Measurements from ENCODE around the gene CHD1L. TPM values are rescaled to one million over a fixed set of nuclear protein-coding genes. Genes with fewer than 3 reads are reported as not detected.
"Not testable (repeated sequence)": the region's sequence is repeated elsewhere in the genome, so short reads cannot be mapped to it uniquely, and the experiment has no call there.

CHD1L gene
- total RNA-seq, 2 donors from 2014 or later: 40.7 to 53.8 TPM

DNA sequence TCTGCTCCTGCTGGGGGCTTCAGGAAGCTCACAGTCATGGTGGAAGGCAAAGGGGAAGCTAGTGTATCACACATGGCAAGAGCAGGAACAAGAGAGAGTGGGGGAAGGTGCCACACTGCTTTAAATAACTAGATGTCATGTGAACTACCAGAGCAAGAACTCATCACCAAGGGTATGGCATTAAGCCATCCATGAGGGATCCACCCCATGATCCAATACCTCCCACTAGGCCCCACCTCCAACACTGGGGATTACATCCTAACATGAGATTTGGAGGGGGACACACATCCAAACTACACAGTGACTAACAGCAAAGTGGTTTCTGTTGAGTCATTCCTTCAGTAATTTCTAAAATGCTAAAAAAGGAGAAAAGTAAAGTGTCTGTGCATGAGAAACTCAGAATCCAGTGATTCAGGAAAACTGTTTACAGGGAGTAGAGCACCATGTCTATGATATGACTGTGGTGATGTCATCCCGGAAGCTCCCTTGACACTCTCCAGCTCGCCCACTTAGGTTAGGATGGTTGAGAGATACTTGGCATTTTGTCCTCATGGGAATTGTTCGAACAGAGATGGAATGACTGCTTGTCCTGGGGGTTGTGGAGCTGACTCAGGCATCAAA is 50.3 kb downstream of the CHD1L start:
- H3K4me1 Mint-ChIP-seq (ENCODE audit: low read depth): peaks cover 19% of the 10 kb centered on the region
- H3K4me3 Mint-ChIP-seq: peak overlapping the region; percentile 3 to 45
- peaks cover 0 to 7% of the 10 kb centered on the region in 2 donors for H3K9me3 Mint-ChIP-seq
- no peaks in the 10 kb centered on the region for H3K27me3 Mint-ChIP-seq (ENCODE audit: low read depth)
- H3K27ac Mint-ChIP-seq: peak overlapping the region; percentile 90
- DNase-seq: no peak
- H3K36me3 Mint-ChIP-seq (ENCODE audit: insufficient read depth in 2 of 2): peaks cover 48 to 78% of the 10 kb centered on the region in 2 donors
- peak; percentile 57 to 66 for ATAC-seq (replicated peaks in 1 of 2)

DNA sequence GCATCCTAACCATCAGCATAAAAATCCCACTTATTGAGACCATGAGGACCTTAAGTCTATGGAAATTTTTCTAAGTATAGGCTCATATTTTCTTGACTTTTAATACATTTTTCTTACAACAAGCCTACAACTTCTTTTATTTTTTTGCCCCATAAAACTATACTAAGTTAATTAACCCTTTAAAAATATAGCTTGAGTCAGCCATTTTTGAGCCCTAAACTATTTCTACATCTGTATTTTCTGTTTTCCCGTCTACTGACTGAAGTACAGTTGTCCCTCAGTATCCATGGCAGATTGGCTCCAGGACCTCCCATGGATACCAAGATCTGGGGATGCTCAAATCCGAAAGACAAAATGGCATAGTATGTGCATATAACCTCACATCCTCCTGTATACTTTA is 55.0 kb downstream of the CHD1L start:
- Mint-ChIP-seq H3K27me3 (ENCODE audit: low read depth) (no peaks in the 10 kb centered on the region), H3K27ac (no peak overlapping the region), H3K4me1 (ENCODE audit: low read depth) (peaks cover 6% of the 10 kb centered on the region), H3K9me3 (peaks cover 13 to 25% of the 10 kb centered on the region in 2 donors), H3K36me3 (ENCODE audit: insufficient read depth in 2 of 2) (peaks cover 41 to 74% of the 10 kb centered on the region in 2 donors), H3K4me3 (no peak overlapping the region)
- DNase-seq: no peak
- ATAC-seq (replicated peaks in 1 of 2): no peak

DNA sequence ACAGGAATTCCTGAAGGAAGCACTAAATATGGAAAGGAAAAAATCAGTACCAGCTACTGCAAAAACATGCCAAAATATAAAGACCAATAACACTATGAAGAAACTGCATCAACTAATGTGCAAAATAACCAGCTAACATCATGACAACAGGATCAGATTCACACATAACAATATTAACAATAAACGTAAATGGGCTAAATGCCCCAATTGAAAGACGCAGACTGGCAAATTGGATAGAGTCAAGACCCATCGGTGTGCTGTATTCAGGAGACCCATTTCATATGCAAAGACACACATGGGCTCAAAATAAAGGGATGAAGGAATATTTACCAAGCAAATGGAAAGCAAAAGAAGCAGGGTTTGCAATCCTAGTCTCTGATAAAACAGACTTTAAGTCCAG is 63.3 kb downstream of the CHD1L start:
- H3K27me3 Mint-ChIP-seq (ENCODE audit: low read depth); DNase-seq; H3K27ac Mint-ChIP-seq; ATAC-seq (replicated peaks in 1 of 2); H3K4me1 Mint-ChIP-seq (ENCODE audit: low read depth); H3K4me3 Mint-ChIP-seq: not testable (repeated sequence)
- Mint-ChIP-seq H3K9me3 (peaks cover 40 to 44% of the 10 kb centered on the region in 2 donors), H3K36me3 (ENCODE audit: insufficient read depth in 2 of 2) (peaks cover 25 to 36% of the 10 kb centered on the region in 2 donors)

DNA sequence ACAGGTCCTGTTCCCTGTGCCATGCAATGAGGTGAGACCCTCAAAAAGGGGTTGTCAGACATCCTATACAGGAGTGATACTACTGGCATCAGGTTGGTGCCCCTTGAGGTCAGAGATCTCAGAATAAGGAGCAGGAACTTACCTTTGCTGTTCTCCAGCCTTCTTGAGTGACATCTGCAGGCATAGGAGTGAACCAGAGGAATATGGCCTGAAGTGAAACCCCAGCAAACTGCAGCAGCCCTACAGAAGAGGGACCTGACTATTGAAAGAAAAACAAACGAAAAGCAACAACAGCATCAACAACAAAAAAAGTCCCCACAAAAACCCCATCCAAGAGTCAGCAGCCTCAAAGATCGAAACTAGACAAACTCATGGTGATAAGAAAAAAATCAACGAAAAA is 74.5 kb downstream of the CHD1L start:
- Mint-ChIP-seq H3K27me3 (ENCODE audit: low read depth) (peaks cover 8% of the 10 kb centered on the region), H3K9me3 (peaks cover under 1 to 2% of the 10 kb centered on the region in 2 donors), H3K27ac (no peak overlapping the region), H3K4me3 (no peak overlapping the region), H3K36me3 (ENCODE audit: insufficient read depth in 2 of 2) (no peaks in the 10 kb centered on the region), H3K4me1 (ENCODE audit: low read depth) (no peaks in the 10 kb centered on the region)
- DNase-seq (no peak), ATAC-seq (replicated peaks in 1 of 2) (no peak)

DNA sequence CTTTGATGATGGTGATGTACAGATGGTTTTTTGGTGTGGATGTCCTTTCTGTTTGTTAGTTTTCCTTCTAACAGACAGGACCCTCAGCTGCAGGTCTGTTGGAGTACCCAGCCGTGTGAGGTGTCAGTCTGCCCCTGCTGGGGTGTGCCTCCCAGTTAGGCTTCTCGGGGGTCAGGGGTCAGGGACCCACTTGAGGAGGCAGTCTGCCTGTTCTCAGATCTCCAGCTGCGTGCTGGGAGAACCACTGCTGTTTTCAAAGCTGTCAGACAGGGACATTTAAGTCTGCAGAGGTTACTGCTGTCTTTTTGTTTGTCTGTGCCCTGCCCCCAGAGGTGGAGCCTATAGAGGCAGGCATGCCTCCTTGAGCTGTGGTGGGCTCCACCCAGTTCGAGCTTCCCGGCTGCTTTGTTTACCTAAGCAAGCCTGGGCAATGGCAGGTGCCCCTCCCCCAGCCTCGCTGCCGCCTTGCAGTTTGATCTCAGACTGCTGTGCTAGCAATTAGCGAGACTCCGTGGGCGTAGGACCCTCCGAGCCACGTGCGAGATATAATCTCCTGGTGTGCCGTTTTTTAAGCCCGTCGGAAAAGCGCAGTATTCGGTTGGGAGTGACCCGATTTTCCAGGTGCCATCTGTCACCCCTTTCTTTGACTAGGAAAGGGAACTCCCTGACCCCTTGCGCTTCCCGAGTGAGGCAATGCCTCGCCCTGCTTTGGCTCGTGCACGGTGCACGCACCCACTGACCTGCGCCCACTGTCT is 84.6 kb downstream of the CHD1L start:
- H3K9me3 Mint-ChIP-seq; H3K36me3 Mint-ChIP-seq (ENCODE audit: insufficient read depth in 2 of 2); ATAC-seq (replicated peaks in 1 of 2); H3K4me1 Mint-ChIP-seq (ENCODE audit: low read depth); H3K27ac Mint-ChIP-seq; DNase-seq; H3K4me3 Mint-ChIP-seq: not testable (repeated sequence)
- peaks cover 20% of the 10 kb centered on the region for H3K27me3 Mint-ChIP-seq (ENCODE audit: low read depth)

DNA sequence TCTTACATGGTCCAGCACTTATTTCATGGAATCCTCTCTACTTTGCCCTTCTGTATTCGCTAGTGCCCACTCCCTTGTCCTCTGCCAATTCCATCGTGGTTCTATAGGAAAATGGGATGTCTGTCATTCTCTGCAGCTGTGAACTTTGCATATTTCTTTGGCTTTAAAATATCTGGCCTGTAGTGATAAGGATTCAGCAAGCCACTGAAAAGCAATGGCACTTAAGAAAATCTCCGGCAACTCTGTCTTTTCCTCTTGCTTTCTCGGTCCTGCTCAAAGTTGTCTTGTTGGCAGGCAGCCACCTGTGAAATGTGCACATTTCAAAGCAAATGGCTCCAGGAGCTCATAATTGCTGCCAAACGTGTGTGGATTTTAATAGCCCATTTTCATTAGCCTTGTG is 91.8 kb downstream of the CHD1L start:
- ATAC-seq (replicated peaks in 1 of 2) (no peak), DNase-seq (no peak)
- Mint-ChIP-seq H3K36me3 (ENCODE audit: insufficient read depth in 2 of 2) (peaks cover 0 to 1% of the 10 kb centered on the region in 2 donors), H3K4me3 (no peak overlapping the region), H3K4me1 (ENCODE audit: low read depth) (no peaks in the 10 kb centered on the region), H3K27me3 (ENCODE audit: low read depth) (peaks cover 45% of the 10 kb centered on the region), H3K27ac (no peak overlapping the region), H3K9me3 (no peaks in the 10 kb centered on the region)

DNA sequence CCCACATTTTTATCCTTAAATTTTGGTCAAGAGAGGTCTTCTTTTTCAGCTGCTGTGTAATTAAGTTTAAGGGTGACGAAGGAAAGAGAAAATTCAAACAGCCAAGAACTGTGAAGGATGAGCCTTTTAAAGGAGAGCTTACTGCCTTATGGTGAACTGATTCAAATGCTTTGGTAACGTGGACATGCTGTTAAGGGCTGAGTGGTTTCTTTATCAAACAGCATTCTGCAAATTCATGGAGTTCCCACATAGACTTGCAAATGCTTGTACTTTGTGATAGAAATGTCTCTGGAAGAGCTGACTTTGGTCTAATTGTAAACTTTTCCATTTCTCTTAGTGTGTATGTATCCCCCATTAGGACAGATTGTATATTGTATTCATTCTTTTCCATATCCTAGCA is 93.8 kb downstream of the CHD1L start:
- H3K27me3 Mint-ChIP-seq (ENCODE audit: low read depth): peaks cover 48% of the 10 kb centered on the region
- no peak for ATAC-seq (replicated peaks in 1 of 2)

DNA sequence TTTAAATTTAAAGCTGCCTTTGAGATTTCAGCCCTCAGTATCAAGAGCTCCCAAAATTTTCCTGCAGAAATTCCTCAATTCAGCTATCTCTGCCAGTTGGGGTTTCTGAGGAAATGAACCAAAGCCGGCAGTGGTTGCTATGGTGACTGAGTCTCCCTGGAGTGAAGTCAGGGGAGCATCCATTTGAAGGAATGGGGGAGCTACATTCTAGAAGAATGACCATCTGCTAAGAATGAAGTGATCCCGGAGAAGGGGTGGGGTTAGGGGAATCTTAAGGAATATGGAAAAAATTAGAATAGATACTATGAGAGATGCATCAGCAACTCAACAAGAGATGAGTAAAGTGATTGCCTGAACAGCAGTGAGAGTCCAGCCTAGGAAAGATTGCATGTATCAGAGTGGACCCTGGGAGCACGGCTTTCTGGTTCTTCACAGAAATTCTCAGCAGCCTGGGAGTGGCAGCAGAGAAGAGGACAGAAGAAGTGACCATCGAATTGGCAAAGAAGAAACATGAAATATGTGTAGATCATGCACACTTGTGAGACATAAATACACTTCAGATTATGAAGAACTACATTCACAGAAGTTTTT is 94.7 kb downstream of the CHD1L start:
- Mint-ChIP-seq H3K36me3 (ENCODE audit: insufficient read depth in 2 of 2) (peaks cover 0 to 1% of the 10 kb centered on the region in 2 donors), H3K27me3 (ENCODE audit: low read depth) (peaks cover 57% of the 10 kb centered on the region), H3K27ac (no peak overlapping the region), H3K4me1 (ENCODE audit: low read depth) (no peaks in the 10 kb centered on the region), H3K4me3 (no peak overlapping the region), H3K9me3 (no peaks in the 10 kb centered on the region)
- DNase-seq (no peak), ATAC-seq (replicated peaks in 1 of 2) (no peak)

More for the DNA sequence above, 93.8 kb downstream of the CHD1L start:
- Mint-ChIP-seq H3K27ac (no peak overlapping the region), H3K36me3 (ENCODE audit: insufficient read depth in 2 of 2) (peaks cover 0 to 1% of the 10 kb centered on the region in 2 donors), H3K4me3 (no peak overlapping the region), H3K9me3 (no peaks in the 10 kb centered on the region), H3K4me1 (ENCODE audit: low read depth) (no peaks in the 10 kb centered on the region)
- no peak for DNase-seq

DNA sequence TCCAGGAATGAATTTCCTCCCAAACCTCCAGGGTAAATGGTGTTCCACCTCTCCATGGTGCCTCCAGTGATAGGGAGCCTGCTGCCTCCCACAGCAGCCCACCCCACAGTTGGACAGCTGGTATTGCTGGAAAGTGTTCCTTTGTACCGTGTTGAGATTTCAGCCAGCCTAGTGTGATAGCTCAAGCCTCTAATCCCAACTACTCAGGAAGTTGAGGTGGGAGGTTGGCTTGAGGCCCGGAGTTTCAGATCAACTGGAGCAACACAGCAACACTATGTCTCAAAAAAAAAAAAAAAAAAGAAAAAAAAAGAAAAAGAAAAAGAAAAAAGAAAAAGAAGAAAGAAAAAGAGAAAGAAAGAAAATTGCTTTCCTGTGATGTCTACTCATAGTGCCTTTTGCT is 96.1 kb downstream of the CHD1L start:
- Mint-ChIP-seq H3K9me3 (no peaks in the 10 kb centered on the region), H3K27ac (no peak overlapping the region), H3K36me3 (ENCODE audit: insufficient read depth in 2 of 2) (peaks cover 0 to 1% of the 10 kb centered on the region in 2 donors), H3K27me3 (ENCODE audit: low read depth) (peaks cover 51% of the 10 kb centered on the region), H3K4me1 (ENCODE audit: low read depth) (no peaks in the 10 kb centered on the region), H3K4me3 (no peak overlapping the region)
- no peak for DNase-seq
- no peak for ATAC-seq (replicated peaks in 1 of 2)

DNA sequence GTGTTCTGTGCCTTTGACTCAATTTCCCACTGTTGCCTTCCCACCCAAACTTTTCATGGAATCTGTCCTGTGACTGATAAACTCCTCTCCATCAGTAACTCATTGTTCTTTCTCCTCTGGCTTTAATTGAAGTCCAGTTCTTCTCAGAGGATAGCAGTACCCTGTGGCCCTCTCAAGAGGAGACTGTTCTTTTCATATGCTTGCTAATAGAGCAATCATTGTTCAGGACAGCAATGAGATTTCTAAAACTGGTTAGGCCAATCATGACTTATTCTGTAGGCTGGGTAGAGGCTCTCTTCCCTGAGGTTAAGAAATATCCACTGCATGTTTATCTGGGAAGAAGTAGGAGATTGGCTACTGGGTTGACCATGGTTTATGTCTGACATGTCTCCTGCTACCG is 98.8 kb downstream of the CHD1L start:
- DNase-seq: no peak
- H3K36me3 Mint-ChIP-seq (ENCODE audit: insufficient read depth in 2 of 2): peaks cover 1% of the 10 kb centered on the region in 2 donors
- H3K27me3 Mint-ChIP-seq (ENCODE audit: low read depth): peaks cover 62% of the 10 kb centered on the region
- no peak overlapping the region for H3K27ac Mint-ChIP-seq
- no peaks in the 10 kb centered on the region for H3K4me1 Mint-ChIP-seq (ENCODE audit: low read depth)
- H3K4me3 Mint-ChIP-seq: no peak overlapping the region
- peaks cover 0 to 3% of the 10 kb centered on the region in 2 donors for H3K9me3 Mint-ChIP-seq
- no peak for ATAC-seq (replicated peaks in 1 of 2)

Other genes starting within 250 kb of the CHD1L start
- 10 to 100 TPM; 10.8 to 11.3 TPM for gene PRKAB2, start 70.2 kb upstream of the CHD1L start, total RNA-seq
- under 1 TPM; 0.46 to 0.82 TPM for gene FMO5, start 17.3 kb upstream of the CHD1L start, total RNA-seq

Data from activated T-cell treated with anti-CD3 and anti-CD28 coated beads, Interleukin-2, amount 50 U/mL, for 72 hours (primary cell).